Tibial artery (tissue), 4 donors: ENCODE data around the gene NDUFAF8.
A peak's percentile ranks its signal among the peaks of the same experiment; 100 is the strongest.

Experiments
- DNase-seq, 2 donors: peaks; one replicate each; pipeline ENCODE4 v3.0.0-alpha.2; 2019
- H3K27ac ChIP-seq, 2 donors: fragments of 200-600 bp; sonication (generic) in 1 of 2; 1 replicate in 1 of 2; 2 replicates in 1 of 2; pipeline ENCODE4 v1.5.1; 2018 to 2019; ENCODE audit warnings: mild to moderate bottlenecking in 1 of 2
- H3K27me3 ChIP-seq, 2 donors: fragments of 200-600 bp; sonication (generic) in 1 of 2; one replicate each; pipeline versions ENCODE4 v1.5.1 to v1.6.0; 2016 to 2019
- H3K36me3 ChIP-seq, 3 donors: fragments of 200-600 bp; sonication (generic) in 2 of 3; one replicate each; pipeline ENCODE4 v1.5.1; 2016 to 2019; ENCODE audit warnings: mild to moderate bottlenecking in 2 of 3
- H3K4me1 ChIP-seq, 4 donors: fragments of 200-600 bp; sonication (generic) in 2 of 4; 1 replicate in 3 of 4; 2 replicates in 1 of 4; pipeline ENCODE4 v1.5.1; 2016 to 2019
- H3K4me3 ChIP-seq, 2 donors: fragments of 200-600 bp; sonication (generic) in 1 of 2; 1 replicate in 1 of 2; 2 replicates in 1 of 2; pipeline ENCODE4 v1.5.1; 2018 to 2019; ENCODE audit warnings: mild to moderate bottlenecking in 2 of 2
- H3K9me3 ChIP-seq, 3 donors: fragments of 200-600 bp; sonication (generic) in 1 of 3; one replicate each; pipeline ENCODE4 v1.5.1; 2016 to 2019
- CTCF ChIP-seq, 2 experiments: fragments of 200-600 bp in 1 of 2; fragments of 450-650 bp in 1 of 2; IDR thresholded peaks; one replicate each; pipeline ENCODE4 v1.5.1; 2017 to 2019; ENCODE audit warnings: antibody characterized with exemption in 2 of 2, mild to moderate bottlenecking in 1 of 2, moderate library complexity in 1 of 2
- intact Hi-C: fragments of 100-400 bp; cut with DNase I; formaldehyde crosslinking; loops from one replicate; pipeline ENCODE4 v1.15.0; 2023; ENCODE audit warnings: low total_unique reads

The NDUFAF8 gene

DNA sequence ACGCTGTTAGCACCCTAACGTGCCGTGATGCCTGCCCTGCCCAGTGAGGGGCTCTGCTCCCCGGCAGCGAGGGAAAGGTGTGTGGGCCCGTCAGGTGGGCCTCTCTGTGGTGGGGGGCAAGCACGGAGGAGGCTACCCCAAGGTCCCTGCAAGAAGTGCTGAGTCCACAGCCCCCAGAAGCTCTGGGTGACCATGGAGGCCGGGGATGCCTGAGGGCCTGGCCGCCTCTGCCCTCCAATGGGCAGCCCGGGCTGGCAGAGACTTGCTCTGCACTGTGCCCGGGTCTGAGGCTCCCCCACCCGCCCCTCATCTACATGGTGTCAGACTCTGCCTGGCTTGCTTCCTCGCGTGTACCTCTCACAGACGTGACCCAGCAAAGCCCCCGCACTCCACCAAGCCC is 43.8 kb downstream of the NDUFAF8 start:
- Histone ChIP-seq H3K4me1 (peaks cover 0 to 22% (median 11%) of the 10 kb centered on the region in 4 donors), H3K36me3 (peaks cover 9 to 73% (median 57%) of the 10 kb centered on the region in 3 donors), H3K27me3 (no peaks in the 10 kb centered on the region), H3K27ac (no peak overlapping the region), H3K9me3 (no peaks in the 10 kb centered on the region), H3K4me3 (no peak overlapping the region)
- TF ChIP-seq CTCF (IDR thresholded peaks at IDR 0.05), result no peak
- intact Hi-C loops, result no loop called here
- no peak for DNase-seq

DNA sequence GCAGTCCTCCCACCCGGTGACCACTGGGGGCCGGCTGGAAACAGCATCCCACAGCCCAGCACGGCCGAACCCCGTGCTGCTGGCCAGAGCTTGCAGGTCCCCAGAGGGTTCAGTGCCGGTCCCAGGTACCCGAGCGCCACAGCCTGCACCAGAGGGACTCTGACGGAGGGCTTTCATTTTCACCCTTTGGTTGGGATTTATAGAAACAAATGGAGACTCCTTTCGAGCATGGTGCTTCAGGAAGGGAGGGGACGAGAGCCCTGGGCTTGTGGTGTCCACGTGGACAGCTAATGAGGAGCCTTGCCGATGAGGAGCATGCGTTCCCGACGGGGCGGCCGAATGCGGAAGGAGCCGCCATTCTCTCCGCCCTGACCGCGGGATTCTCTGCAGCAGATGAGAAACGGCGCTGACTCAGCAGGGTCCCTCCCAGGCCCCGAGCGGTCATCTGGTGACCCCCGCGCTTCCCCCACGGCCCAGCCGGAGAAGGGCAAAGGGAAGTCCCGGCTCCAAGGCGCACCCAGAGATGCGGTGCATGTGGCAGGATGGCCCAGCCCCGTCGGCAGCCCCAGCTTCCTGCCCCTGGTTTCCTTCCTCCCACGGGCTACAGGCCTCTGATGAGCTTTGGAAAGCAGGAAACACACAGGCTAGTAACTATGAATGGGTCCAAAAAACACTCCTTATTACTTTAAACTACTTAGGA is 46.2 kb downstream of the NDUFAF8 start:
- H3K27me3 ChIP-seq, result no peaks in the 10 kb centered on the region
- peaks cover 0 to 66% (median 58%) of the 10 kb centered on the region in 3 donors for H3K36me3 ChIP-seq
- TF ChIP-seq CTCF (IDR thresholded peaks at IDR 0.05), result no peak
- peaks cover 0 to 22% (median 11%) of the 10 kb centered on the region in 4 donors for H3K4me1 ChIP-seq
- DNase-seq, result peak; percentile 73 to 88
- no peaks in the 10 kb centered on the region for H3K9me3 ChIP-seq
- peak overlapping the region; percentile 35 to 38 for H3K4me3 ChIP-seq
- intact Hi-C loops, result no loop called here
- H3K27ac ChIP-seq, result peak overlapping the region; percentile 4 to 42

DNA sequence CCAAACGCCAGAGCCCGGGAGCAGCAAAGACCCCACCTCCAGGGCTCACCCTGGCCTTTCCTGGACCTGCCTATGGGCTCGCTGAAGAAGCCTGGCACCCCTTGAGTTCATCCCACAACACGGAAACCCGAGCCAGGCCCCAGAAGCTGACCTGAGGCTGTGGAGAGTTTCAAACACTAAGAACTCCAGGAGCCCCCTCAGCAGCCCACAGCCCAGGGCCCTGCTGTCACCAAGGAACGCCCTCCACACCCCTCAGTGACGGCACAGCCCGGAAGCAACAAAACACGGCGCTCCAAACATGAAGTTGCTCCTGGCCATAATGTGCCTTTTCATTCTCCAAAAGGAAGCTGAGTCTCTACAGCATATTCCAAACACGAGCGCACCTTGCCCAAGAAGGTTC is 46.8 kb downstream of the NDUFAF8 start:
- DNase-seq, result no peak
- Histone ChIP-seq H3K9me3 (no peaks in the 10 kb centered on the region), H3K4me1 (peaks cover 0 to 22% (median 11%) of the 10 kb centered on the region in 4 donors), H3K27me3 (no peaks in the 10 kb centered on the region), H3K27ac (peak overlapping the region; percentile 4 to 42), H3K4me3 (peak overlapping the region; percentile 35 to 38), H3K36me3 (peaks cover 0 to 60% (median 55%) of the 10 kb centered on the region in 3 donors)
- intact Hi-C loops, result no loop called here
- no peak for TF ChIP-seq CTCF (IDR thresholded peaks at IDR 0.05)

- Histone ChIP-seq H3K9me3 (no peaks in the 10 kb centered on the region), H3K36me3 (peaks cover 0 to 53% (median 50%) of the 10 kb centered on the region in 3 donors), H3K27me3 (no peaks in the 10 kb centered on the region), H3K27ac (no peak overlapping the region), H3K4me1 (peaks cover 0 to 22% (median 14%) of the 10 kb centered on the region in 4 donors), H3K4me3 (no peak overlapping the region)
- intact Hi-C loops, result no loop called here
- TF ChIP-seq CTCF (IDR thresholded peaks at IDR 0.05), result no peak
- DNase-seq, result no peak
These were observed 47.5 kb downstream of the NDUFAF8 start for GRCh38 chr17:81286491-81287145.

DNA sequence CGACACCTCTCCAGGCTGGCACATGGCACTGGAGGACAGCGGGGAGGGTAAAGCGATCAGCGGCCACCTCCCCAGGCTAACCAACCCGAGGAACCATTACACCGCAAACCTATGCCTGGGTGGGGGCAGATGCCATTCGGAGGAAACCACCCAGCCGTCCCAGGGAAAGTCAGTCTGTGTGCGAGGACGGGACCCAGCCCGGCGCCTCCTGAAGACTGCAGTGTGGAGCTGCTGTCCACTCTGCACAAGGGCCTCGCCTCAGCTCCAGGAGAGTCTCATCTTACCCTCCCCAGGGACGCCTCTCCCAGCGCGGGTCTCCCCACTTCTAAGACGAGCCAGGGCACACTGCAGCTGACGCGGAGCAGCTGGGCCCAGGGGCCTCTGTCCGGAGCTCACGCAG is 48.0 kb downstream of the NDUFAF8 start:
- DNase-seq, result no peak
- Histone ChIP-seq H3K36me3 (peaks cover 0 to 47% (median 44%) of the 10 kb centered on the region in 3 donors), H3K27ac (no peak overlapping the region)

More for the DNA sequence above, 48.0 kb downstream of the NDUFAF8 start:
- intact Hi-C loops, result no loop called here
- H3K27me3 ChIP-seq, result no peaks in the 10 kb centered on the region
- H3K9me3 ChIP-seq, result no peaks in the 10 kb centered on the region
- peaks cover 0 to 25% (median 19%) of the 10 kb centered on the region in 4 donors for H3K4me1 ChIP-seq
- no peak overlapping the region for H3K4me3 ChIP-seq
- TF ChIP-seq CTCF (IDR thresholded peaks at IDR 0.05), result no peak
